Gastroesophageal sphincter (tissue), 4 donors: ENCODE data around the gene LDLRAD3. TPM values are rescaled to one million over a fixed set of nuclear protein-coding genes. Genes with fewer than 3 reads are reported as not detected.
A peak's percentile ranks its signal among the peaks of the same experiment; 100 is the strongest.

Source experiments
- ATAC-seq: fragments of 150-250 bp; one replicate; pipeline ENCODE4 v1.9.1; 2016; ENCODE audit warnings: mild to moderate bottlenecking, moderate library complexity
- H3K27ac ChIP-seq, 4 donors: fragments of 200-600 bp; sonication (generic) in 3 of 4; 1 replicate in 3 of 4; 2 replicates in 1 of 4; pipeline ENCODE4 v1.5.1; 2016 to 2019
- H3K27me3 ChIP-seq: fragments of 200-600 bp; sonication (generic); one replicate; pipeline ENCODE4 v1.5.1; 2019
- H3K36me3 ChIP-seq, 2 donors: fragments of 200-600 bp; sonication (generic); one replicate each; pipeline ENCODE4 v1.5.1; 2019; ENCODE audit warnings: control low read depth in 1 of 2
- H3K4me1 ChIP-seq, 3 donors: fragments of 200-600 bp; sonication (generic); 1 replicate in 2 of 3; 2 replicates in 1 of 3; pipeline ENCODE4 v1.5.1; 2016 to 2019; ENCODE audit warnings: control low read depth in 2 of 3
- H3K4me3 ChIP-seq, 2 donors: fragments of 200-600 bp; sonication (generic); one replicate each; pipeline ENCODE4 v1.5.1; 2019; ENCODE audit warnings: mild to moderate bottlenecking in 1 of 2, moderate library complexity in 1 of 2
- H3K9me3 ChIP-seq, 3 donors: fragments of 200-600 bp; sonication (generic); one replicate each; pipeline ENCODE4 v1.5.1; 2017 to 2019; ENCODE audit warnings: control low read depth in 2 of 3
- CTCF ChIP-seq, 4 experiments: fragments of 200-600 bp in 2 of 4; fragments of 450-650 bp in 2 of 4; sonication (generic) in 1 of 4; IDR thresholded peaks; one replicate each; pipeline ENCODE4 v1.5.1; 2017 to 2019; ENCODE audit warnings: antibody characterized with exemption in 4 of 4, mild to moderate bottlenecking in 2 of 4, moderate library complexity in 2 of 4
- EP300 ChIP-seq: sonication (generic); formaldehyde crosslinking; IDR thresholded peaks from one replicate; pipeline ENCODE4 v1.6.1; 2017; ENCODE audit warnings: antibody characterized with exemption, mild to moderate bottlenecking
- POLR2A ChIP-seq, 2 donors: fragments of 450-650 bp; IDR thresholded peaks; one replicate each; pipeline ENCODE4 v1.6.1; 2017; ENCODE audit warnings: antibody characterized with exemption in 2 of 2, mild to moderate bottlenecking in 2 of 2, moderate library complexity in 1 of 2
- POLR2AphosphoS5 ChIP-seq: sonication (generic); formaldehyde crosslinking; IDR thresholded peaks from one replicate; pipeline ENCODE4 v1.6.1; 2017; ENCODE audit warnings: antibody characterized with exemption
- WGBS, 2 donors: methylation state at CpG; one replicate each; pipeline ENCODE4 v1.1.5; 2018; ENCODE audit warnings: low coverage in 1 of 2; 5-methylcytosine and 5-hydroxymethylcytosine counted together
- total RNA-seq, 4 donors: library from RNA; depleted of rRNA; stranded (reverse); fragments of >200 nt; gene quantifications; one replicate each; pipeline ENCODE4 v1.1.0, GENCODE V29; 2016

The LDLRAD3 gene
- total RNA-seq, 4 donors from 2014 or later: 4.0 to 8.9 (median 7.2) TPM

DNA sequence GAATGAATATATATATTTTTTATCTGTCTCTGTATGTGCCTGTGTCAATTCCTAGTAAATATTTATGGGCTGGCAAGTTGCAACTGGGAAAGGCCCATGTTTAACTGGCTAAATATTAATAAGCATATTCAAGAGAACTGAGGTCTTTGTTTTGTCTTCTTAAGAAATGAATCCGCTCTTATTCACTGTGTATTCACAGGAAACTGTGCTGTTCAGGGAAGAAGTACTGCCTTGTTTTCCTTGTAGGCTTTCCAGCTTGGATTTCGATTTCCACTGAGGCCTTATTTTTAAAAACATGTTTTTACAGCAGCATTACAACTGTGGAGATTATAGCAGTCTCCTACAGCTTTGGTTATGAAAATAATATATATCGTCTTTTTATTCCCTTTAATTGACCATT is 64.7 kb downstream of the LDLRAD3 start:
- H3K4me3 ChIP-seq: no peak overlapping the region
- TF ChIP-seq CTCF (IDR thresholded peaks at IDR 0.05): no peak
- TF ChIP-seq POLR2AphosphoS5: no peak
- no peak for TF ChIP-seq POLR2A (IDR thresholded peaks at IDR 0.05)
- no peak for TF ChIP-seq EP300
- no peaks in the 10 kb centered on the region for H3K36me3 ChIP-seq
- no peak overlapping the region for H3K27ac ChIP-seq
- 73 to 78% methylated on average over 3 of the region's 3 CpGs for WGBS, 2 donors
- H3K4me1 ChIP-seq: peaks cover 0 to 10% (median 0%) of the 10 kb centered on the region in 3 donors
- no peaks in the 10 kb centered on the region for H3K27me3 ChIP-seq
- H3K9me3 ChIP-seq: no peaks in the 10 kb centered on the region
- no peak for ATAC-seq

- no peak overlapping the region for H3K27ac ChIP-seq
- no peaks in the 10 kb centered on the region for H3K9me3 ChIP-seq
Measured at GRCh38 chr11:36009473-36009872, 65.6 kb downstream of the LDLRAD3 start.

GRCh38 chr11:36010010-36010740 is 66.3 kb downstream of the LDLRAD3 start:
- no peak overlapping the region for H3K27ac ChIP-seq
- peaks cover 0 to 14% (median 0%) of the 10 kb centered on the region in 3 donors for H3K4me1 ChIP-seq
- WGBS, 2 donors: 56 to 100% methylated on average over 1 to 2 of the region's 2 CpGs
- no peak overlapping the region for H3K4me3 ChIP-seq
- no peaks in the 10 kb centered on the region for H3K9me3 ChIP-seq
- no peaks in the 10 kb centered on the region for H3K36me3 ChIP-seq
- H3K27me3 ChIP-seq: no peaks in the 10 kb centered on the region
- no peak for TF ChIP-seq POLR2AphosphoS5
- no peak for TF ChIP-seq POLR2A (IDR thresholded peaks at IDR 0.05)
- no peak for TF ChIP-seq EP300
- no peak for ATAC-seq

More at GRCh38 chr11:36009473-36009872, 65.6 kb downstream of the LDLRAD3 start:
- 32 to 41% methylated on average over 4 of the region's 4 CpGs for WGBS, 2 donors
- no peaks in the 10 kb centered on the region for H3K27me3 ChIP-seq
- peak; percentile 39 for TF ChIP-seq POLR2AphosphoS5
- no peak for TF ChIP-seq CTCF (IDR thresholded peaks at IDR 0.05)
- peaks cover 0 to 10% (median 0%) of the 10 kb centered on the region in 3 donors for H3K4me1 ChIP-seq
- no peaks in the 10 kb centered on the region for H3K36me3 ChIP-seq
- ATAC-seq: no peak
- H3K4me3 ChIP-seq: no peak overlapping the region

DNA sequence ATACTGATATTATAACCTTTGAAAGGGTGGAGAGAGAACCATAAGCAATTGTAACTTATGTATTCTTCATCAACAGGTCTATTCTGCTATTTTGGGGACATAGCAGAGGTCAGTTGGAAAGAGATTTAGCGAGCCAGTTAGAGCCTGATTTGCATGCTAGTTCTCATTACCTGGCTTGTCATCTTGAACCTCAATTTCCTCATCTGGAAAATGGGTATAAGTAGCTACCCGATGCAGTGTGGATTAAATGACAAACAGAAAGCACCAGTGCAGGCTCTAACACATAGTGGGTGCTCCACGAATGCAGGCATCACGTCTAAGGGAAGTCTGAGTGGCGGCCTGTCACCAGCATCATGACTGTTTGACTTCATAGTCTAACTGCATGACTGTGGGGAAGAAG is 67.7 kb downstream of the LDLRAD3 start:
- no peaks in the 10 kb centered on the region for H3K9me3 ChIP-seq
- H3K27ac ChIP-seq: no peak overlapping the region
- no peak for ATAC-seq
- WGBS, 2 donors: 90 to 98% methylated on average over 4 to 5 of the region's 5 CpGs
- no peaks in the 10 kb centered on the region for H3K36me3 ChIP-seq
- no peaks in the 10 kb centered on the region for H3K27me3 ChIP-seq
- no peak overlapping the region for H3K4me3 ChIP-seq
- no peak for TF ChIP-seq POLR2A (IDR thresholded peaks at IDR 0.05)
- no peak for TF ChIP-seq POLR2AphosphoS5
- TF ChIP-seq CTCF (IDR thresholded peaks at IDR 0.05): no peak
- no peak for TF ChIP-seq EP300
- H3K4me1 ChIP-seq: peaks cover 0 to 14% (median 0%) of the 10 kb centered on the region in 3 donors

GRCh38 chr11:36012455-36012854 is 68.6 kb downstream of the LDLRAD3 start:
- Histone ChIP-seq H3K4me3 (no peak overlapping the region), H3K4me1 (peaks cover 0 to 14% (median 0%) of the 10 kb centered on the region in 3 donors), H3K9me3 (no peaks in the 10 kb centered on the region), H3K27me3 (no peaks in the 10 kb centered on the region), H3K36me3 (no peaks in the 10 kb centered on the region), H3K27ac (no peak overlapping the region)
- 32 to 59% methylated on average over 5 of the region's 5 CpGs for WGBS, 2 donors
- ATAC-seq: peak; percentile 73
- TF ChIP-seq CTCF (IDR thresholded peaks at IDR 0.05): no peak
- TF ChIP-seq POLR2A (IDR thresholded peaks at IDR 0.05): no peak
- TF ChIP-seq POLR2AphosphoS5: no peak
- TF ChIP-seq EP300: no peak
